PC-3 (cell line): ENCODE results near the gene AHSP.
"Not testable (repeated sequence)": the region's sequence is repeated elsewhere in the genome, so short reads cannot be mapped to it uniquely, and the experiment has no call there.

Source experiments
- CTCF ChIP-seq: fragments of 300-600 bp; sonication (generic); conservative IDR thresholded peaks from 2 replicates; pipeline ENCODE4 v1.5.1; 2017; ENCODE audit warnings: antibody characterized with exemption, low read depth, mild to moderate bottlenecking, low read length
- EZH2 ChIP-seq: fragments of 300-600 bp; sonication (generic); IDR thresholded peaks from one replicate; pipeline ENCODE4 v1.6.1; 2017; ENCODE audit warnings: antibody characterized with exemption, mild to moderate bottlenecking, low read length; ENCODE audit not compliant: unreplicated experiment

GRCh38 chr16:31523768-31524167 lies 3.9 kb upstream of the AHSP start:
- TF ChIP-seq CTCF, EZH2: not testable (repeated sequence)
